ENCODE measurements around the gene RNF208.

The RNF208 gene

DNA sequence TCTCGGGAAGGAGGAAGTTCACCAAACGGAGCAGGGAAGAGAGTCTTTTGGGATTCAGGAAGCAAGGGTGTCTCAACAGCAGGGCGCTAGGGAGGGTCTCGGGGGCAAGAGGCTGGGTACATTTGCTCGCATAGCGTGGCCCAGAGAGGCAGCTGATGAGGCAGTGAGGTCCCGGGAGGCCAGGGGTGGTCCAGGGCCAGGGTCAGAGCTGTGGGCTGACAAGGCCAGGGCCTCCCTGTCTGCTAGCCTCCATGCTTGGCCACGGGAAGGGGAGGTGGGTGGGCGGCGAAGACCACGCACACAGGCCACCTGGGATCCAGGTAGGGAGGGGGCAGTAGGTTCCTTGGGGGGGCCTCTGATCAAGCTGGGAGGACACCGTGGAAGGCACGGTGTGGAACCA, 10.5 kb downstream of the RNF208 start:
- DNase-seq = no peak

DNA sequence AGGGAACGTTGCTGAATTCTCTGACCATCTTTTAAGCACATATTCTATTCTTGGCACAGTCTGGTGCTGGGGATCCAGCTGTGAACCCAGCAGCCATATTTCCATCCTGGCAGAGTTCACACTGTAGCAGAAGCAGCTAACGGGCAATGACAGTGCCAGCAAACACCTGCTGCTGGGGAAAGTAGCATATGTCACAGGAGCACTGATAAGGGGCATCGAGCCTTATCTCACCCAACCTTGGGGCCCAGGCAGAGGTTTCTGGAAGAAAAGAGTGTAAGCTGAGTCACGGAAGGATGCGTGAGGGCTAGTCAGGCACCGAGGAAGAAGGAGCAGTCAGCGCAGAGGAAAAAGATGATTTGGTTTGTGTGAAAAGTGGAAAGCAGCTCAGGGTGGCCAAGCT, 15.4 kb downstream of the RNF208 start:
- no peak for DNase-seq

GRCh38 chr9:137205126-137206069, 16.6 kb downstream of the RNF208 start, which contains the start of the genes NDOR1 and TMEM203:
NDOR1 (plus strand) TSS chr9:137205700; CDS start chr9:137205778, 78 bp downstream.
TMEM203 (minus strand) TSS chr9:137205648; CDS start chr9:137205414, 234 bp downstream.
- DNase-seq = peak; percentile 92

DNA sequence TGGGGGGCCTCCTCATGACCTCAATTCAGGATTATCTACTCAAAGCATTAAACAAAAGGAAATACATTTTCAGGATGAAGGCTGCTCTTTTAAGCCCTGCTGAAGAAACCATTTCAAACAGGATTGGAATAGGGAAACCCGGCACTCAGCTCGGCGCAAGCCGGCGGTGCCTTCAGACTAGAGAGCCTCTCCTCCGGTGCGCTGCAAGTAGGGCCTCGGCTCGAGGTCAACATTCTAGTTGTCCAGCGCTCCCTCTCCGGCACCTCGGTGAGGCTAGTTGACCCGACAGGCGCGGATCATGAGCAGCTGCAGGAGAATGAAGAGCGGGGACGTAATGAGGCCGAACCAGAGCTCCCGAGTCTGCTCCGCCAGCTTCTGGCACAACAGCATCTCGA, 17.3 kb downstream of the RNF208 start:
- DNase-seq = no peak

DNA sequence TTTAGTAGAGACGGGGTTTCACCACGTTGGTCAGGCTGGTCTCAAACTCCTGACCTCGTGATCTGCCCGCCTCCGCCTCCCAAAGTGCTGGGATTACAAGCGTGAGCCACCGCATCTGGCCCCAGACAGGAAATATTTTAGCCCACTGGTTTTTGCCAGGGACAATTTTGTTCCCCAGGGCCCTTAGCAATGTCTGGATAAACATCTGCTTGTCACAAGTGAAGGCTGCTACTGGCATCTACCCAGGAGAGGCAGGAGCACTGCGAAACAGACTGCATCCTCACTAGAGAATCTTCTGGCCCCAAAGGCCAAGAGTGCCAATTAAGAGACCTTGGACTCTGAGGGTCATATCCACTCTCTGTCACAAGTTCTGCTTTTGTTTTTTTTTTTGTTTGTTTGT, 19.1 kb downstream of the RNF208 start:
- DNase-seq = no peak

- DNase-seq = no peak
These were observed 20.7 kb downstream of the RNF208 start for GRCh38 chr9:137201205-137201868.

- peak; percentile 98 for DNase-seq
These were observed 21.5 kb downstream of the RNF208 start, which contains the start of gene TPRN for GRCh38 chr9:137200311-137201204. TPRN (minus strand) TSS chr9:137200741; CDS start chr9:137200711, 30 bp downstream.

DNA sequence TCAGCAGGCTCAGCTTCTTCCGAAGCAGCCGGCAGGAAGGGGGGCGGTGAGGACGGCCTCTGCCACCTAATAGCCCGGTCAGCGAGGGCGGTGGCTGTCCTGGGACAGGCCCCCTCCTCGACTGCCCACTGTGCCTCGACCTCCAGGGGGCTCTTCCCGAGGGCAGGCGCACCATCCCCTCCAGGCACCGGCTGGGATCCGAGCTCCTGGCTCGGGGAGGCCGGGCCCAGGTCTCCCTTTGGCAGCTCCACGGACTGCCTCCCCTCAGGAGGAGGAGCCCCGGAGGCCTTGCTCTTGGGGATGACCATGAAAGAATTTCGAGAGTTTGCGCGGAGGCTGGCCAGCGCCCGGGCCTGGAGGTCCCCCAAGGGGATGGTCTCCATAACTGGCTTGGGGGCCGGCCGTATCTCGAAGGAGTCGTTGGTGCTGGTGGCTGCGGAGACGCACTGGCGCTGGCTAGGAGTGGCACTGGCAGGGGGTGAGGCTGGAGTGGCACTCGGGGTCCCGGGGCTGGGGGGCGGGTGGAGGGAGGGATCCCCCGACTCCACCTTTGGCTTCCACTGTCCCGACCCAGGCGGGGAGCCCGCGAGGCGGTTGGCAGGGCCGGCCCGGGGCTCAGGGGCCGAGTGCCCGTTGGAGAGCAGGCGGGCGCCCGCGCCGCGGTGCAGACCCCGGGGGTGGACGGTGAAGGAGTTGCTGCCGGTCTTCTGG, 22.5 kb downstream of the RNF208 start:
- DNase-seq = no peak

DNA sequence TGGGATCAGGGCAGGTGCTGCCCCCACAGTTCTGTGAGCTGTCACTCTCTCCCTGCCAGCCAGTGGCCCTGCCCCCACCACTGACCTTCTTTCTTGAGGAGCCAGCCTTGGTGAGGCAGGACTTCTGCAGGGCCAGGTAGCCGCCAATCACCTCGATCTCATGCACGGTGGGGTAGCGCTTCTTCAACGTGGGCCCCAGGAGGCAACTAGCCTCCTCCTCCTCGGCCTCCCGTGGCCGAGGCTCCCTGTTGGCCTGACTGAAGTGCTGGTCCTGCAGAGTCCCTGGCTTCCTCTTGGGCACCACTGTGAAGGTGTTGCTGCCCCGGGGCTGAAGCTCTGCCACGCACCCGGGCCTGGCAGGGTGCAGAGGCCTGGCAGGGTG, 23.1 kb downstream of the RNF208 start:
- no peak for DNase-seq

- no peak for DNase-seq
These were observed 23.8 kb downstream of the RNF208 start for GRCh38 chr9:137198051-137198901.

- no peak for DNase-seq
These were observed 26.4 kb downstream of the RNF208 start for GRCh38 chr9:137195525-137196220.

DNA sequence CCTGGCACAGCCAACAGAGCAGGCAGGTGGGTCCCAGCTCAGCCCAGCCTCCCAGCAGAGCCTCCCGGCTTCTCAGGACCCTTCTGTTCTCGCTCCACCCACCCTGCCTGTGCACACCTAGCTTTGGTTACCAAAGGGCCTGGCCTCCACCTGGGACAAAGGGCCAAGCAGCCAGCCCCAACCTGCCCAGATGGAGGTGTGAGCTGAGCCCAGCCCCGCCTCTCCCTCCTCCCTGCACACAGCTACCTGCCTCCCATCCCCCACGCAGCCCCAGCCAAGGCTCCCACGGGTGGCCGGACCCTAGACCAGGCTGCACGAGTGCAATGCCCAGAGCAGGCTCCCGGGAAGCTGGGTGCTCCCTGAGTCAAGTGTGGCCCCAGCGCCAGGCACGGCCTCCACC, 27.1 kb downstream of the RNF208 start:
- DNase-seq = no peak

DNA sequence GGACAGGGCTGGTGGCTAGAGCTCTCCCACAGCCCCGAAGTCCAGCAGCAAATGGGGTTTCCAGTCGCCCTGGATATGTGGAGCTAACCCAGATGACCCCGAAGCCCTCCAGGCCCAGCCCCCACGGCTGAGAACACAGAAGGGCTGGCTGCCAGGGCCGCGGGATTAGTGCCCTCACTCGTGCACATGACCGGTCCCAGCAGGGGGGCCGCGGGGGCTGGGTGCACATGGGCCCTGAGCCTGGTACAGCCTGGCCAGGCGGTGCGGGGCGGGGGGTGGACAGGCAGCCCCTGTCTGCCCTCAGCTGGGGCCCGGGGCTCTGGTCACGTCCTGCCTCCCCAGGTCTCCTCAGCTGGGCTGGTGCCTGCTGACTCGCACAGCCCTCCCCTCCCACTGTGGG, 27.7 kb downstream of the RNF208 start:
- DNase-seq = no peak

DNA sequence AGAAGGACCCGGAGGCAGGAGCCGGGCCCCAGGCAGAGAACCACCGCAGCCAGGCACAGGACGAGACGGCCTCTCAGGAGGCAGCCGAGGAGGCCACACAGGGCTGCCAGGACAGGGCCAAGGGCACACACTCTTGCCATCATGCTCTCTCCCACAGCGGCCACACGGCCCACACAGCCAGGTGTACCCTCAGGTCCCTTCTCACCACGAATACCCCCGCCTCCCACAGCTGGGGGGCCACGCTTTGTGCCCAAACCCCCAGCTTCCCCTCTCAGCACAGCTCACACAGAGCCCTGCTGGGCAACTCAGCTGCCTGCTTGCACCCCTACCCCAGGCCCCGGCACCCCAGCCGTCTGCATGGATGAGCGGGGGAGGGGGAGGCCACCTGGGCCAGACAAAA, 28.3 kb downstream of the RNF208 start:
- no peak for DNase-seq

DNA sequence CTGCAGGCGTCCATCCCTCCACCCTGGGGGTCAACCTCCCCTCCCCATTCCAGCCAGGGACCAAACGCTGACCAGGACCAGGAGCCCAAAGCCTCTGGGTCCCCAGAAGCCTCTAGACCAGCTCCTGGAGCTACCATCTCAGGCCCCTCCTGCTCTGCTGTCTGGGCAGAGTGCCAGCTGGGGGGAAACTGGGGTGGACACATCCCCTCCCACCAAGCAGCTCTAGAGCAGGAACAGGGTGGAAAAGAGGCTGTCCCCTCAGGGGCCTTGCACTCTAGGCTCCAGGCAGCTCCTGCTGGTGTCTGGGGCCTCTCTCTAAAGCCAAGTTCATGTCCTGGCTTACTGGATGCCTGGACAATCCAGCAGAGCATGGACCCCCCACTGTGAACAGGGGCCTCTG, 29.2 kb downstream of the RNF208 start:
- no peak for DNase-seq

- no peak for DNase-seq
These were observed 29.6 kb downstream of the RNF208 start for GRCh38 chr9:137192448-137192780.

GRCh38 chr9:137191691-137192447, 30.2 kb downstream of the RNF208 start:
- no peak for DNase-seq

GRCh38 chr9:137191245-137191644, 30.8 kb downstream of the RNF208 start:
- DNase-seq = no peak

DNA sequence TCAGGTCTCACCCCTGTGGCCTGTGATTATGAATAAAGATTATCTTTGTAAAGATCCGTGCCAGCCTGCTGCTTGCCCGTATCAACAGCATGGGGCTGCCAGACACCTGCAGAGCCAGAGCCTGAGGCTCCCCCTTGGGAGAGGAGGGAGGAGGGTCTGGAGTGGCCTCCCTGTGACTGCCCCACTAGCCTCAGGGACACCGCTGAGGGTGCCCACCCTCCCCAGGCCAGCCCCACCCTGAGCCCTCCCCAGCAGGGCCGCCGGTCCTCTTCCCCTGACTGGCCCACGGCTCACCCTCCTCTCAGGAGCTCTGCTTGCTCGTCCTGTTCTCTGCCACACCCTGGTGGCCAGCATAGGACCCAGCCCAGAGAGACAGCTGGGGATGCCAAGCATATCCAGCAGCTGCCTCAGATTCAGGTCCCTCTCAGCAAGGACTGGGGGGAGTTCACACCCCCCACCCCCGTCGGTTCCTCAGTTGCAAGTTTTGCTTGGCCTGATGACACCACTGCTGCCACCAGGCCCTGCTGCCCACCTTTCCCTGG, 31.7 kb downstream of the RNF208 start:
- no peak for DNase-seq
